Measurements from ENCODE around the gene PERM1. TPM values are rescaled to one million over a fixed set of nuclear protein-coding genes. Genes with fewer than 3 reads are reported as not detected.
"Not testable (repeated sequence)": the region's sequence is repeated elsewhere in the genome, so short reads cannot be mapped to it uniquely, and the experiment has no call there.

PERM1 gene
- total RNA-seq, 2 donors from 2014 or later = 0.24 TPM; not detected in 1

- peak; percentile 98 for DNase-seq (ENCODE audit: low spot score)
Observed at GRCh38 chr1:958823-959730, 22.8 kb downstream of the PERM1 start, which contains the start of gene NOC2L. Gene NOC2L, minus strand, starts transcription at chr1:959256. Its CDS starts 16 bp downstream, at chr1:959240.

GRCh38 chr1:956636-957035 lies 25.3 kb downstream of the PERM1 start:
- intact Hi-C loops (cut with DNase I) = no loop called here
- no peak for DNase-seq (ENCODE audit: low spot score)

More at GRCh38 chr1:958823-959730, 22.8 kb downstream of the PERM1 start, which contains the start of gene NOC2L:
- intact Hi-C loops (cut with DNase I) = no loop called here

GRCh38 chr1:955474-955873 lies 26.4 kb downstream of the PERM1 start:
- intact Hi-C loops (cut with DNase I) = no loop called here
- no peak for DNase-seq (ENCODE audit: low spot score)

GRCh38 chr1:954927-955326 lies 27.0 kb downstream of the PERM1 start:
- intact Hi-C loops (cut with DNase I) = no loop called here

GRCh38 chr1:953524-954320 lies 28.2 kb downstream of the PERM1 start:
- DNase-seq (ENCODE audit: low spot score) = no peak
- intact Hi-C loops (cut with DNase I) = no loop called here

More at GRCh38 chr1:954927-955326, 27.0 kb downstream of the PERM1 start:
- DNase-seq (ENCODE audit: low spot score) = no peak

GRCh38 chr1:952603-953002 lies 29.3 kb downstream of the PERM1 start:
- no peak for DNase-seq (ENCODE audit: low spot score)
- intact Hi-C loops (cut with DNase I) = no loop called here

- intact Hi-C loops (cut with DNase I) = no loop called here
- no peak for DNase-seq (ENCODE audit: low spot score)
Observed at GRCh38 chr1:952201-952600, 29.7 kb downstream of the PERM1 start.

GRCh38 chr1:951364-951763 lies 30.5 kb downstream of the PERM1 start:
- intact Hi-C loops (cut with DNase I) = no loop called here
- DNase-seq (ENCODE audit: low spot score) = no peak

GRCh38 chr1:950881-951280 lies 31.0 kb downstream of the PERM1 start:
- DNase-seq (ENCODE audit: low spot score) = no peak
- intact Hi-C loops (cut with DNase I) = no loop called here

GRCh38 chr1:950268-950667 lies 31.6 kb downstream of the PERM1 start:
- intact Hi-C loops (cut with DNase I) = no loop called here
- no peak for DNase-seq (ENCODE audit: low spot score)

- no peak for DNase-seq (ENCODE audit: low spot score)
- intact Hi-C loops (cut with DNase I) = no loop called here
Observed at GRCh38 chr1:947958-948357, 33.9 kb downstream of the PERM1 start.

- intact Hi-C loops (cut with DNase I); DNase-seq (ENCODE audit: low spot score): not testable (repeated sequence)
Observed at GRCh38 chr1:946811-947210, 35.1 kb downstream of the PERM1 start.

- no peak for DNase-seq (ENCODE audit: low spot score)
- intact Hi-C loops (cut with DNase I) = loop anchor here in 1 of 2 donors (2.0 kb wide), 1 partner anchor 17 kb away; no protein-coding TSS in a partner anchor
Observed at GRCh38 chr1:945688-946556, 36.0 kb downstream of the PERM1 start.

GRCh38 chr1:944341-945325 lies 37.3 kb downstream of the PERM1 start:
- intact Hi-C loops (cut with DNase I) = loop anchor here in 1 of 2 donors (2.0 kb wide), 1 partner anchor 16 kb away; no protein-coding TSS in a partner anchor
- no peak for DNase-seq (ENCODE audit: low spot score)

- intact Hi-C loops (cut with DNase I) = loop anchor here in 1 of 2 donors (2.0 kb wide), 1 partner anchor 15 kb away; no protein-coding TSS in a partner anchor
- no peak for DNase-seq (ENCODE audit: low spot score)
Observed at GRCh38 chr1:943545-944340, 38.1 kb downstream of the PERM1 start.

- DNase-seq (ENCODE audit: low spot score) = peak; percentile 95
- intact Hi-C loops (cut with DNase I) = no loop called here
Observed at GRCh38 chr1:942864-943533, 38.9 kb downstream of the PERM1 start.
